Measurements from ENCODE around the gene TOM1L2.

GRCh38 chr17:17846645-17847044, 125.6 kb downstream of the TOM1L2 start:
- TF ChIP-seq EZH2phosphoT487 (IDR thresholded peaks at IDR 0.05; ENCODE audit: insufficient read depth, low read depth) = no peak
- no peak for TF ChIP-seq EZH2 (IDR thresholded peaks at IDR 0.05; ENCODE audit: insufficient read depth, poor library complexity, severe bottlenecking)
